HG03060 (cell line): Measurements from ENCODE around the gene RTN4.

ENCODE experiments used
- ATAC-seq: cut with Tn5 transposase; IDR thresholded peaks from one replicate; pipeline ENCODE4 v1.9.1; 2021; ENCODE audit warnings: low read depth, moderate number of reproducible peaks; ENCODE audit not compliant: unreplicated experiment

RTN4 gene

DNA sequence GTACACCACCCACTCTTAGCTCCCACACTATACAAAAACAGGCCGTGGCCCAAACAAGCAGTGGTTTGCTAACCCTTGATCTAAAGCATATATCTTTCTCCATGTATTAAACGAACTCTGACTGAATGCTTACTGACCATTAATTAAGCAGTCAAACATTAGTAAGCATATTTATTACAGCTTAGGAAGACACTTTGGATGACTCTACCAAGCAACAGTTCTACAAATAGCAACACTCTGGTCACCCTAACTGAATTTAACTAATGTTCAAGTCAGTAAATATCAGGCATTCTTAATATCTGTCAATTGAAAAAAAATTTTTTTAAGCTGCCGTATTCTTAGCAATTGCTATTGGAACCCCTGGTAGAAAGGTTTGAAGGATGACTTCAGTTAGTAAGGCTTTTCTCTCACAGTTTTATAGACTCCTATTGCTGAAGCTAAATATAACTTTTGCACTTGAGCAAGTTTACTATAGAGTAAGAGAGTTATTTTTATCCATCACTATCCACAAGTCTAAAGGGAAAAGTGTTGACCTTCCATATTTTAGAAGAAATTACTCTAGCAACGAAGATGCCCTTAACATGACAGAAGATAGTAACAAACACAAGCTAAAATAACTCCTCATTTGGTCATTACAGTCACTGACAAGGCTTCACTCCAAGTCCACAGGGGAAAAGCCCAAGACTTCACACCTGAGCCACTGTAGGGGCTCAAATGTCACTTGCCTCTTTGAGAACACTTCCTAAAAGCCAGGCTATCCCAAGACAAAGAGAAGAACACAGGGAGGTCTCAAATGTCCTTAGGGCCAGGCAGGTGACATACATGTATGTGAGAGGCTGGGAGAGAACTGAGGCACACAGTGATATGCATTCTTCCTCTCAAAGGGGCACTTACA, 74.4 kb downstream of the RTN4 start:
- no peak for ATAC-seq

DNA sequence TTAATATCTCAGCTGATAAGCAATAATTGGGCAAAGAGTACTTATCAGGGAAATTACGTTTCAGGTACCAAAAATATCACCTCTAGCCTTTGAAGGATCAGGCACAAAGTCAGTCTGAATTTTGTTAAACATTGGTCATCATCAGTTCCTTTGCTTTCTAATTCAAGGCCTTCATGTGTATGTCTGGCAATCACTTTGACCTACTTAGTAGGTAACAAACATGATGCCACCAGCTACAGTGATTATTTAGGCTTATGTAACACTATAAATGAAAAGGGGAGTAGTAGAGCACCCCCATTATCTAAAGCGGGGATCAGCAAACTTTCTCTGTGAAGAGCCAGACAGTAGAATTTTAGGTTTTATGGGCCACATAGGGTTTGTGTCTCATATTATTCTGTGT, 75.1 kb downstream of the RTN4 start:
- ATAC-seq, result no peak

DNA sequence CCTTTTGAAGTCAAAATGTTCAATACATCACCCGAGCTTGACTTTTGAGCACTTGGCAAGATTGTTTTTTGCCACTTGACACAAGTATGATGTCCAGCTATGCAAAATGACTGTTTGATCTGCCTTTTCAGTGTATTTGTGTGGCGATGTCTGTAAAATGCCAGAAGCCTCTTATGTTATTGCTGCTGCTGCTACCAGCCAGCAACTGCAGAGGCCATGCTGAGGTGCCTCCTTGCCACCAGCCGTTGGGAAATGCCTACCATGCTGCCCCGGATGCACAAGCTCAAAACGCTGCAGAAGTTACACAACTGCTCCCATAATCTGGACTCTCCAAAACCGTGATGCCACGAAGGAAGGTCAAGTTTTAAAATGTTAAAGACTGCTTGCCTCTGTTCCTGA, 80.3 kb downstream of the RTN4 start:
- no peak for ATAC-seq

DNA sequence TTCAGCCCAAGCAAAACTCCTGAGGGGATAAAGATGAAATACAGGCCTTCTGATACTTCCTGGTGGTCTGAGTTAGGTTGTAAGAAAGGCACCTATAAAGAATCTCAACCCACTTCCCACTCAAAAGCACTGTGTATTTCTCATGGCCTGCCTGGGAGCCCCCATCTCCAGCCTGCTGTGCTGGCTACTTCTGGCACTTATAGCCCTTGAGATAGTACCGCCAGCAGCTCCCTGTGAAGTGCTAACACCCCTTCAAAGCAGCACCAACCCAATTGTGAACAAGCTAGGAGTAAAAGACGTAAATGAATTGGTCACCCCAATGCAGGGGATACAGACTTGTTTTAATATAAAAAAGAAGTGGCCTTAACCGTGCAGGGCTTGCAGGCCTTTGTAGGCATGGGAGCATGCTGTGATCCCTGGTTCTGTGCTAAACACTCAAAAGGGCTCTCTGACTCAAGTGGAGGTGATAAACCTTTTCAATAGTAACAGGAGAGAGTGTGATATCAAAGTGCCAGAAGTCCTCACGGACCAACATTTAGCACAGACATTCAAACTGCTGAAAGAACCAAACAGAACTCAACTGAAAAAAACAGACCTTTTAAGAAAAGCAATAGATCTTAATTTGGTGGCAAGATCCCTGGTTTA, 80.8 kb downstream of the RTN4 start:
- ATAC-seq, result no peak

DNA sequence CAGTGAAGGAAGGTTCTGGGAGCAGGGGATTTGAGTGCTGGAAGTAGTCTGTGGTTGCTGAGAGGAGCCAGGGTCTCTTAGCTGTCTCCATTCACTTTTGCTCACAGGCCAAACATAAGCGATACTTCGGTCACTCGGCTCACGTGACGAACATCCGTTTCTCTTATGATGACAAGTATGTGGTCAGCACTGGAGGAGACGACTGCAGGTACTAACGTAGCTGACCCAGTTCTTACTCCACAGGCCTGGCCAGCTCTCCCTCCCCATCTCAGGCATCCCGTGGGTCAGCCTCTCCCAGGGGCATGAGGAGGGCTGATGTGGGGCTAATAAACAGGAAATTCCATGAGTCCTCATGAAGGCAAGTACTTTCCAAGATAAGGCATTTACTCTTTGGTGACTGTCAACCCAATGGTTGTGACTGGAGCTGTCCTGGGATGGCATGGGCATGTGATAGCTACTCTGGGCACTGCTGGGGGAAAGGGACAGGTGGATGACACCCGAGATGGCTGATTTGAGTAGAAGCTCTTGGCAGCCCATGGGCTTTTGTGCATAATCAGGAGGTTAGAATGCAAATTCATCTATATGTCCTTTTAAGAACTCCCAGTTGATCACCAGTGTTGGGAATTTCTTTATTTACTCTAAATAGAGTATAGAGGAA, 81.6 kb downstream of the RTN4 start:
- ATAC-seq, result no peak

DNA sequence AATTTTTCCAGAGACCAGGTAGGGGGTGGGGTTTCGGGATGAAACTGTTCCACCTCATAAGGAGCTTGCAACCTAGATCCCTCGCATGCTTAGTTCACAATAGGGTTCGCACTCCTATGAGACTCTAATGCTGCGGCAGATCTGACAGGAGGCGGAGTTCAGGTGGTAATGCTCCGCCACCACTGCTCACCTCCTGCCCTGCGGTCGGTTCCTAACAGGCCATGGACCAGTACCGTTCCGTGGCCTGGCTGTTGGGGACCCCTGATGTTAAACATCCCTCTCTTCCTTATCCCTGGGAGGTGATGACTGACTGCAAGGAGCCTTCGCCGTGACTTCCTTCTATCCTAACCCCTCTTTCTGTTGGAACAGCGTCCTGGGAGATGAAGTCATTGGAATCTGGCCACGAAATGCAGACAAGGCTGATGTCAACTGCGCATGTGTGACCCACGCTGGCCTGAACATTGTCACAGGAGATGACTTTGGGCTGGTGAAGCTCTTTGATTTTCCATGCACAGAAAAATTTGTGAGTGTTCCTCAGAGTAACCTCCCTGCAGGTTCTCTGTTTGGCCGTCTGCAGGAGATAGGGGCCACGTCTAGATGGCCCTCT, 82.4 kb downstream of the RTN4 start:
- no peak for ATAC-seq

DNA sequence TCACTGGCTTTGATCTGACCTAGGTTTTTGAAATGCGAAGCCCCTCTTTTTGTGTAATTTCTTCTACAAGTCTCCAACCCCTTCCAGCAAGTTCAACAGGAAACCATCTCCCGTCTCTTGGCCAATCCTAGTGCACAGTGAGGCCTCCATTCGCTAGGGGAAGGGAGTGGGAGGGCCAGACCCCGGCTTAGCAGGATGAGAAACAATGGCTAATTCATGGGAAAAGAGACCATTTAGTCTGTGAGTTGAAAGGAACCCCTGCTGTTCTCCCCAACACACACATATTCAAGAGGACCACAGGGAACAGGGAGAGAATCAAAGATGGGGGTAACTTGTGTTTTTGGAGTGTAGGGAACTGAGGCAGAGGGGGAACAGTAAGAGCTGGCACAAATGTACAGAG, 83.0 kb downstream of the RTN4 start:
- ATAC-seq, result no peak

DNA sequence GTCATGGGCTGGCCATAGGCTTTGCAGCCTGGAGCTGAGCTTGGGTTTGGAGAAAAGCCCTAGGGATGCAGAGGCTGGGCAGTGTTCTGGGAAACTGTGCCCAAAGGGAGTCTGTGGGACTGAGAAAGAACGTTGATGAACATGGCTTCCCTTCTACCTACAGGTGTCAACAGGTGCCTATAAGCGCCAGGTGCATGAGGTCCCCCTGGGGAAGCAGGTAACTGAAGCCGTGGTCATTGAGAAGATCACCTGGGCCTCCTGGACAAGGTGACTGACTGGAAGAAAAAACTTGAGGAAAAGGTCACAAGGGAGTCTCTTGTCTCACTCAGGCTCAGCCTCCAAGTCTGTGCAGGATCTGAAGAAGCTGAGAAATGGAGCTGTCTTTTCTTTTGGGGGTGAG, 83.4 kb downstream of the RTN4 start:
- ATAC-seq, result no peak

DNA sequence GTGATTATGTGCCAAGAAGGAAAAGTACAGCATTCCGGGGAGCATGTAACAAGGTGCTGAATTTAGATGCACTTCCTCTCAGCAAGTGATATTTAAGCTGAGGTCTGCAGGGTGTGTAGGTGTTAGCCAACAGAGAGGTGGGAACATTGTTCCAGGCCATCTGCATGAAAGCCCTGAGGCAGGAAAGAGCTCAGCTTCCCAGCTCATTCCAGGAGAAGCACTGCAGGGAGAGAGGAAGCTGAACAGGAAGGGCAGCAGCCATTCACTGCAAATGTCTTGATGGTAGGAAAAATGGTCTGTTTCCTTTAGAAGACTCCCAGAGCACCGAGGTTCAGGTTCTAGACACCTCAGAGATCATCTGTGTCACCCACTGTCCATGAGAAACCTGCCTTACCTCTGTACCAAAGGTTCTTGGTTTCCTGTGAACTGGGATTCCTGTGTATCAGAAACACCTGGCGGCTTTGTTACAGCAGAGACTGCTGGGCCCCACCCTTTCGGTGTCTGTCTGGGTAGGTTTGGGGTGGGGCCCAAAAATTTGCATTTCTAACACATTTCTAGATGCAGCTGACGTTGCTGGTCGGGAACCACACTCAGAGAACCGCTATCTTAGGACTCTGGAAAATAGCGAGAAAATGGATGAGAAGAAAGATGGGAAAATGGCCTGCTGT, 84.0 kb downstream of the RTN4 start:
- no peak for ATAC-seq

DNA sequence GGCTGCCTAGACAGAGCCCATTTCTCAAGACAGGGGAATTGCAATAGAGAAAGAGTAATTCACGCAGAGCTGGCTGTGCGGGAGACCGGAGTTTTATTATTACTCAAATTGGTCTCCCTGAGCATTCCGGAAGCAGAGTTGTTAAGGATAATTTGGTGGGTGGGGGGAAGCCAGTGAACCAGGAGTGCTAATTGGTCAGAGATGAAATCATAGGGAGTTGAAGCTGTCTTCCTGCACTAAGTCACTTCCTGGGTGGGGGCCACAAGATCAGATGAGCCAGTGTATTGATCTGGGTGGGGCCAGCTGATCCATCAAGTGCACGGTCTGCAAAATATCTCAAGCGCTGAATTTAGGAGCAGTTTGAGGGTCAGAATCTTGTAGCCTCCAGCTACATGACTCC, 84.8 kb downstream of the RTN4 start:
- ATAC-seq, result no peak

DNA sequence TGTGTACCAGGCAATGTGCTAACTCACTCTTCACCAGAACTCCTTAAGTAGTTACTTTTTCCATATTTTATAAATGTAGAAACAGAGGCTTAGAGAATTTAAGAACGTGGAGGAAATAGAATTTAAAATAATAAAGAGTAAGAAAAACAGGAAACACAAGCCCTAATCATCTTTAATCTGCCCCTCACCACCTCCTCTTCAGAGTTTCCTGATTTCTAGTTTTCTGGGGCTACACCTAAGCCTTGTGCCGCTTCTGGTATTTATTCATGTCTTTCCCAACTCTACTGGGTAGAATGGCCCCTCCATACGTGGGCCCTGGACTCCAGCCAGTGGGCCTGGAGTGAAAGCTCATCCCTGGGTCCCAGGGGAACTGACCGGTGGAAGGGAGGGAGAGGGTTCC, 85.4 kb downstream of the RTN4 start:
- no peak for ATAC-seq

DNA sequence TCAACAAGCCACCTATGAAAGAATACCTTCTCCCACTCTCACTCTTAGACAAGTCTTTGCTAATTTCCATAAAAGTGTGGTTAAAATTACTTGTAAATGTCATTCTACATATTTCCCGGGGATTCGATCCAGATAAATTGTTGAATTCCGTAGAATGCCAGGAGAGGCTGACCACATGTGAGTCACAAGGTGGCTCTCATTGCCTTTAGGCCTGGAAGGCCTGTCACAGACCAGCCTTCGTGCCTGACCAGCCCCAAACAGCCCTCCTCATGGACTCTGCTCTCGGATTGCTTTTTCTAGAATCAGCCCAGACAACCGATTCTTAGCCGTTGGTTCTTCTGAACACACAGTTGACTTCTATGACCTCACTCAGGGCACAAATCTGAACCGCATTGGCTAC, 86.0 kb downstream of the RTN4 start:
- no peak for ATAC-seq

DNA sequence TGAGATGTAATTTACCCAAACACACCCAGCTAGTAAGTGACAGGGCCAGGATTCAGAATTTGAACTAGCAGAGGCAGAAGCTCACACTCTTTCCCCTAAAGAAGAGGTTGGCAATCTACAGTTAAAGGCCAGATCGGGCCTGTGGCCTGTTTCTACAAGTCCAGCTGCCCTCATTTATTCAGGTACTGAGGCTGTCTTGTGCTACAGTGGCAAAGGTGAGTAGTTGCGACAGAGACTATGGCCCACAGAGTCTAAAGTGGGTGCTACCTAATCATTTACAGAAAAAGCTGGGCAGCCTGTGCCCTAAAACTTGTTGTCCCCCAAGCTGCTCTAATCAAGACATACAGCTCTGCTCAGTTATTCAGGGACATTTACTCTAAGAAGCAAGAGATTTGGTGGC, 86.8 kb downstream of the RTN4 start:
- ATAC-seq, result no peak

DNA sequence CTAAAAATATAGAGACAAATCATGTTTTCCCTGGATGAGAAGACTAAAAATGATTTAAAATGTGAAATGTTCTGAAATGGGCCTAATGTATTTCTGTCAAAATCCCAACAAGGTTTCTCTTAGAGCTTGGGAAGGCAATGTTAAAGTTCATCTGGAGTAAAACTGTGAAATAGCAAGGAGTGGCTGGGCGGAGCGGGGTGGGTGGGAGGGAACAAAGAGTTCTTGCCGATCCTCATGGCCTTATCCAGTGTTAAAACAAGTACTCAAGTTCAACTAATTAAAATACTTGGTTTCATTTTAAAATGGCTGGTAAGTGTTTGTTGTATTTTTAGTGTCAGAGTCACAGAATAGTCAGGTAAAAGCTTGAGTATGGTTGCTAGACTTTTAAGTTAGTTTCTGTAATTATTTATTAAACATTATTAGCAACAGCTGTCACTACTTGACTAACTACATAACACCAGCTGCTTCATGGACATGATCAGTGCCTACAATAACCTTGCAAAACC, 87.3 kb downstream of the RTN4 start:
- ATAC-seq, result no peak

DNA sequence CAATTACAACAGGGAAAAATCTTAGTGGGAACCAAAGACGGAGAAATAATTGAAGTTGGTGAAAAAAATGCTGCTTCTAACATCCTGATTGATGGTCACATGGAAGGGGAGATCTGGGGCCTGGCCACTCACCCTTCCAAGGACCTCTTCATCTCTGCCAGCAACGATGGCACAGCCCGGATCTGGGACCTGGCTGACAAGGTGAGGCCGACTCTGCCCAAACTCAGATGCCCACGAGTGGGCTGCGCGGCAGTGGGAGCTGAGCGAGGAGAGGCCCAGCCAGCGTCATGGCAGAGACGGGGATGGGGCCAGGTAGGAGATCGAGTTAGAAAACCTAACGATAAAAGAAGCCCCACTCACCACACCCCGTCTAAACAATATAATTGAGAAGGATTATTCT, 87.7 kb downstream of the RTN4 start:
- ATAC-seq, result no peak

DNA sequence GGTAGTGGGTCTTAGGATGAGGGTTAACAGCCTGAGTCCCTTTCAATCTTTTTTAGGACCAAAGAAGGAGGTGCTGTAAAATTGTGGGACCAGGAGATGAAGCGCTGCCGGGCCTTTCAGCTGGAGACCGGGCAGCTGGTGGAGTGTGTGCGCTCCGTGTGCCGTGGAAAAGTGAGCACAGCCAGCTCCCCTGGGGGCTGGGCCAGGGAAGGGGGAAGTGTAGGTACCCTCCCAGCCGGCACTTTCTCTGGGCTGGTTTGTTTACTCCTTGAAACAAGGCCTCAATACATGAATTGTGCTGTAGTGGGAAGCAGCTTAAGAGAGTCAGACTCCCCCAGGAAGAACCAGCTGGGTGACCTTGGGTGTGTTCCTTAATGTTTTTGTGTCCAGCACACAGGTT, 90.1 kb downstream of the RTN4 start:
- ATAC-seq, result no peak

DNA sequence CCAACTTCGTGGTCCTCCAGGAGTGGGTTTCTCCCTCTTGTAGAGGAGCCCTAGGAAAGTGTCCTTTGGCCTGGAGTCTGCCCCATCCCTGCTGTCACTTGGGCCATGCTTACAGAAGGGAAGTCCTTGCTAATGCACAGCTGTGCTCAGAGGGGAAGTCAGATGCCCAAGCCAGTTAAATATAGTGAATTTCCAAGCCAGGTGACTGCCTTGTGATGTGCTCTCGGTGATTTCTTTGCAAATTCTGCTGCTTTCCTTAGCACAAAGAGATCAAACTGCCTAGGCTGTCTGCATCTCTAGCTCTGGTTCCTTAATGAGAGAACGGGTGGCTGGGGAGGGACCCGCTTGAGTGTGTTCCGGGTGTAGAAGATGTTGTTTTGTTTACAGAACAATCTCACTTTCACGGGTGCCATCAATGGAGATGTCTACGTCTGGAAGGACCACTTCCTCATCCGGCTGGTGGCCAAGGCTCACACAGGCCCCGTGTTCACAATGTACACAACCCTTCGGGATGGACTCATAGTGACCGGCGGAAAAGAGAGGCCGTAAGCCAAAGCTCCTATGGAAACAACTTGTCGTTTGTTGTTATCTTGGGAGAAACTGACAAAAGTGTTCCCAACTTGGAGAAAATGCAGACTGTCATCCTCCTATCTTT, 91.4 kb downstream of the RTN4 start:
- no peak for ATAC-seq

DNA sequence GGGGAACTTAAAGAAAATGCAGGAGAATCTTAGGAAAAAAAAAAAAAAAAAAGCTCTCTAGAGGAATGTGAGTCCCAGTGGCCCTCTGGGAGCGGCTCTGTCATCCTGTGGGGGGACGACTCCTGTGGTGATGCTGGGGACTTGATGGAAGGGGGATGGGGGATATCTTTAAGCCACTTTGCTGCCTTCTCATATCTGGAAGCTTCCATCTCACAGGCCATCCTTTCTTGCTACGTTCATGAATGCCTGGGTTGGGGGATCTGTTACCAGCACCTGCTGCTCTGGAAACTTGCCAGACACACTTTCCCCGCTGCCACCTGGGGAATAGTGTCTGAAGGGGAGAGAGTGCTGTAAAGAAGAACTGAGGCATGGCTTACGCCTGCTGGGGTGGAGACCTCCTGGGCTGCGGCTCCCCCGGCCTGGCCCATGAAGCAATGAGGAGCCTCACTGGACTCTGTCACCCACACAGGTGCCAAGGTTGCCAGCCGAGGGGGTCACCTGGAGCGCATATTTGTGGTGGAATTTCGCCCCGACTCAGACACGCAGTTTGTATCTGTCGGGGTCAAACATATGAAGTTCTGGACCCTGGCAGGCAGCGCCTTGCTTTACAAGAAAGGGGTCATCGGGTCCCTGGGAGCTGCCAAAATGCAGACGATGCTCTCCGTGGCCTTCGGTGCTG, 92.8 kb downstream of the RTN4 start:
- ATAC-seq, result no peak

DNA sequence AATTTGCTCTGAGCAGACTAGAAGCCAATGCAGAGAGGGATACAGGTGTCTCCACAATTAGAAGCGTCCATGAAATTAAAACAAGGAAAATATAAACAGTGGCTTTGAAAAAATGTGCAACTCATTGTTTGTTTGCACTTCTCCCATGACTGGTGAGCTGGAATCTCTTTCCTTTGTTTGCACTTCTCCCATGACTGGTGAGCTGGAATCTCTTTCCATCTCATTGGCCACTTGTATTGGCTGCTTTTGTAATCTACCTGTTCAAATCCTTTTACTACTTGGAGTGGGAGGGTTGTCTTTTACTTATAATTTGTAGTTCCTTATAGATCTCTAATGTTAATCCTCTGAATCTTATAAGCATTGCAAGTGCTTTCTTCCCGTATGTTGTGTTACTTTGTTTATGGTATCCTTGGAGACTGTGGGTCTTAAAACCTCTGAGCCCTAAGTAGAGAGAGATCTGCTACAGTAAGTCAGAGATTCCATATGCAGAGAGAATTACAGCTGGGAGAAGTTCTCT, 94.1 kb downstream of the RTN4 start:
- ATAC-seq, result no peak
